Stimulated activated CD8-positive, alpha-beta memory T cell treated with anti-CD3 and anti-CD28 coated beads, Interleukin-4, amount 100 ng/mL, for 24 hours (primary cell): Measurements from ENCODE around the gene CNOT8.
"Not testable (repeated sequence)": the region's sequence is repeated elsewhere in the genome, so short reads cannot be mapped to it uniquely, and the experiment has no call there.

Experiments used
- DNase-seq: peaks from one replicate; pipeline ENCODE4 v3.0.0-alpha.2; 2020; ENCODE audit warnings: low read depth

The CNOT8 gene

GRCh38 chr5:154858297-154858971, at the start of gene CNOT8:
Gene CNOT8, plus strand, starts transcription at chr5:154858627. Its CDS starts 4,652 bp downstream, at chr5:154863279.
- DNase-seq, result peak; percentile 97

GRCh38 chr5:154811239-154811638, 47.2 kb upstream of the CNOT8 start:
- no peak for DNase-seq

GRCh38 chr5:154811653-154812465, 46.6 kb upstream of the CNOT8 start:
- peak; percentile 35 for DNase-seq

- DNase-seq, result no peak
Measured at GRCh38 chr5:154813158-154813557, 45.3 kb upstream of the CNOT8 start.

GRCh38 chr5:154813736-154814135, 44.7 kb upstream of the CNOT8 start:
- peak; percentile 11 for DNase-seq

GRCh38 chr5:154815025-154815424, 43.4 kb upstream of the CNOT8 start:
- no peak for DNase-seq

GRCh38 chr5:154815684-154816247, 42.7 kb upstream of the CNOT8 start:
- no peak for DNase-seq

- no peak for DNase-seq
Measured at GRCh38 chr5:154816891-154817492, 41.4 kb upstream of the CNOT8 start.

GRCh38 chr5:154817815-154818214, 40.6 kb upstream of the CNOT8 start:
- DNase-seq, result no peak

GRCh38 chr5:154818471-154819116, 39.8 kb upstream of the CNOT8 start:
- no peak for DNase-seq

- no peak for DNase-seq
Measured at GRCh38 chr5:154819546-154819945, 38.9 kb upstream of the CNOT8 start.

- no peak for DNase-seq
Measured at GRCh38 chr5:154820383-154820782, 38.0 kb upstream of the CNOT8 start.

GRCh38 chr5:154822896-154823295, 35.5 kb upstream of the CNOT8 start:
- DNase-seq, result not testable (repeated sequence)

GRCh38 chr5:154823605-154824004, 34.8 kb upstream of the CNOT8 start:
- DNase-seq, result no peak

GRCh38 chr5:154824070-154824469, 34.4 kb upstream of the CNOT8 start:
- no peak for DNase-seq

- DNase-seq, result no peak
Measured at GRCh38 chr5:154829181-154829588, 29.2 kb upstream of the CNOT8 start.

- DNase-seq, result peak; percentile 1
Measured at GRCh38 chr5:154829589-154830218, 28.7 kb upstream of the CNOT8 start.

- no peak for DNase-seq
Measured at GRCh38 chr5:154830219-154830595, 28.2 kb upstream of the CNOT8 start.

GRCh38 chr5:154830596-154830995, 27.8 kb upstream of the CNOT8 start:
- no peak for DNase-seq

- no peak for DNase-seq
Measured at GRCh38 chr5:154831451-154831850, 27.0 kb upstream of the CNOT8 start.

GRCh38 chr5:154832804-154833203, 25.6 kb upstream of the CNOT8 start:
- DNase-seq, result not testable (repeated sequence)

- no peak for DNase-seq
Measured at GRCh38 chr5:154834053-154834452, 24.4 kb upstream of the CNOT8 start.
